Neural progenitor cell (in vitro differentiated cells): ENCODE measurements around the gene TENM3. TPM values are rescaled to one million over a fixed set of nuclear protein-coding genes. Genes with fewer than 3 reads are reported as not detected.

ENCODE experiments used
- DNase-seq: peaks from one replicate; pipeline ENCODE4 v3.0.0-alpha.2; 2016; ENCODE audit warnings: low spot score
- H2AFZ ChIP-seq: fragments of 200-600 bp; sonication (generic); replicated peaks from 2 replicates; pipeline ENCODE4 v1.6.1; 2016; ENCODE audit warnings: antibody characterized with exemption
- H3F3A ChIP-seq: fragments of 200-600 bp; sonication (generic); 2 replicates; pipeline ENCODE4 v1.6.1; 2016; ENCODE audit warnings: antibody characterized with exemption, low read depth
- H3K27ac ChIP-seq: fragments of 200-600 bp; sonication (generic); 2 replicates; pipeline ENCODE4 v1.5.1; 2016; ENCODE audit warnings: mild to moderate bottlenecking
- H3K27me3 ChIP-seq: fragments of 200-600 bp; sonication (generic); 2 replicates; pipeline ENCODE4 v1.6.1; 2016; ENCODE audit warnings: mild to moderate bottlenecking, moderate library complexity
- H3K36me3 ChIP-seq: fragments of 200-600 bp; sonication (generic); 2 replicates; pipeline ENCODE4 v1.5.1; 2016
- H3K4me1 ChIP-seq: fragments of 200-600 bp; sonication (generic); 2 replicates; pipeline ENCODE4 v1.6.1; 2016; ENCODE audit warnings: mixed run types
- H3K4me2 ChIP-seq: fragments of 200-600 bp; sonication (generic); 2 replicates; pipeline ENCODE4 v1.6.1; 2016
- H3K4me3 ChIP-seq: fragments of 200-600 bp; sonication (generic); 2 replicates; pipeline ENCODE4 v1.5.1; 2016
- H3K79me2 ChIP-seq: fragments of 200-600 bp; sonication (generic); 2 replicates; pipeline ENCODE4 v1.6.1; 2016; ENCODE audit warnings: low read depth
- H3K9ac ChIP-seq: fragments of 200-600 bp; sonication (generic); 2 replicates; pipeline ENCODE4 v1.6.1; 2016
- H3K9me3 ChIP-seq: fragments of 200-600 bp; sonication (generic); 2 replicates; pipeline ENCODE4 v1.5.1; 2016; ENCODE audit warnings: low read depth
- H4K20me1 ChIP-seq: fragments of 200-600 bp; sonication (generic); 2 replicates; pipeline ENCODE4 v1.6.1; 2016; ENCODE audit warnings: low read depth
- H3K27ac Mint-ChIP-seq: 3 replicates; pipeline ENCODE4 v1.8.0; 2021; ENCODE audit warnings: mixed read lengths
- H3K27me3 Mint-ChIP-seq: 2 replicates; pipeline ENCODE4 v1.8.0; 2022; ENCODE audit warnings: low read depth, mild to moderate bottlenecking, inconsistent platforms, moderate library complexity, mixed read lengths; ENCODE audit not compliant: insufficient read depth
- H3K36me3 Mint-ChIP-seq: 3 replicates; pipeline ENCODE4 v1.8.0; 2021; ENCODE audit warnings: mixed read lengths
- H3K4me1 Mint-ChIP-seq: 3 replicates; pipeline ENCODE4 v1.8.0; 2021; ENCODE audit warnings: mixed read lengths
- H3K4me3 Mint-ChIP-seq: 3 replicates; pipeline ENCODE4 v1.8.0; 2021; ENCODE audit warnings: mild to moderate bottlenecking, moderate library complexity, mixed read lengths
- H3K9me3 Mint-ChIP-seq: 3 replicates; pipeline ENCODE4 v1.8.0; 2020; ENCODE audit warnings: mixed read lengths
- EZH2 ChIP-seq: fragments of 200-600 bp; sonication (generic); IDR thresholded peaks from 2 replicates; pipeline ENCODE4 v1.6.1; 2017; ENCODE audit warnings: antibody characterized with exemption, mild to moderate bottlenecking, moderate library complexity
- EZH2phosphoT487 ChIP-seq: fragments of 200-600 bp; sonication (generic); IDR thresholded peaks from 2 replicates; pipeline ENCODE4 v1.6.1; 2017; ENCODE audit warnings: antibody characterized with exemption
- total RNA-seq: library from RNA; depleted of rRNA; stranded (reverse); fragments of >200 nt; gene quantifications from 2 replicates; pipeline ENCODE4 v1.2.3, GENCODE V29; 2015; ENCODE audit warnings: low replicate concordance
- TF ChIP-seq, protein P1 (sequence below): fragments of 200-600 bp; sonication (generic); IDR thresholded peaks from 2 replicates; pipeline ENCODE4 v1.5.1; 2017; ENCODE audit warnings: antibody characterized with exemption, mild to moderate bottlenecking

Gene TENM3
- total RNA-seq, 1 donor from 2014 or later = 78.7 TPM

DNA sequence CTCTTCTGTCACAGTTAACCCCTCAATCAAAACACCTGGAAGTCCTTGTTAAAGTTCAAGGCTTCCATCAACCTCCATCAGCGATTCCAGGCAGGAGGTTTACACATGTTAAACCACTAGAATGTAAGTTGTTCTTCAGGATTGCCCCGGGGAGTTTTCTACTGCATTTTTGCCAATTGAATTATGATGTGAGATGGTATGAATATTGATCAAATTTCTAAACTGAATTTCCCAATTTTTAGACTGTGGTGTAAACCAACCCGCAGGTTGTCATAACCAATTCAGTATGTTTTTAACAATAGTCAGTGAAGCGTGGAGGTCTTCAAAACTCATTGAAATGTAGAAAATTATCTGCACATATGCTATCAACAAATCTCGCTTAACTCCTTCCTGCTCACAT, 21.2 kb upstream of the TENM3 start:
- no peaks in the 10 kb centered on the region for H3K9me3 Mint-ChIP-seq
- peaks cover 46% of the 10 kb centered on the region for H3K36me3 Mint-ChIP-seq
- H4K20me1 ChIP-seq = no peaks in the 10 kb centered on the region
- no peaks in the 10 kb centered on the region for H3K9me3 ChIP-seq
- no peak for DNase-seq
- H3K27ac Mint-ChIP-seq = no peak overlapping the region
- H2AFZ ChIP-seq = no peak overlapping the region
- H3K4me2 ChIP-seq = no peak overlapping the region
- H3K27ac ChIP-seq = no peak overlapping the region
- H3K4me1 ChIP-seq = no peaks in the 10 kb centered on the region
- no peak overlapping the region for H3K9ac ChIP-seq
- H3K4me3 Mint-ChIP-seq = no peak overlapping the region
- H3K27me3 Mint-ChIP-seq = peaks cover 2% of the 10 kb centered on the region
- H3K36me3 ChIP-seq = no peaks in the 10 kb centered on the region
- peaks cover 3% of the 10 kb centered on the region for H3K79me2 ChIP-seq
- H3K4me1 Mint-ChIP-seq = no peaks in the 10 kb centered on the region
- TF ChIP-seq, protein P1, sequence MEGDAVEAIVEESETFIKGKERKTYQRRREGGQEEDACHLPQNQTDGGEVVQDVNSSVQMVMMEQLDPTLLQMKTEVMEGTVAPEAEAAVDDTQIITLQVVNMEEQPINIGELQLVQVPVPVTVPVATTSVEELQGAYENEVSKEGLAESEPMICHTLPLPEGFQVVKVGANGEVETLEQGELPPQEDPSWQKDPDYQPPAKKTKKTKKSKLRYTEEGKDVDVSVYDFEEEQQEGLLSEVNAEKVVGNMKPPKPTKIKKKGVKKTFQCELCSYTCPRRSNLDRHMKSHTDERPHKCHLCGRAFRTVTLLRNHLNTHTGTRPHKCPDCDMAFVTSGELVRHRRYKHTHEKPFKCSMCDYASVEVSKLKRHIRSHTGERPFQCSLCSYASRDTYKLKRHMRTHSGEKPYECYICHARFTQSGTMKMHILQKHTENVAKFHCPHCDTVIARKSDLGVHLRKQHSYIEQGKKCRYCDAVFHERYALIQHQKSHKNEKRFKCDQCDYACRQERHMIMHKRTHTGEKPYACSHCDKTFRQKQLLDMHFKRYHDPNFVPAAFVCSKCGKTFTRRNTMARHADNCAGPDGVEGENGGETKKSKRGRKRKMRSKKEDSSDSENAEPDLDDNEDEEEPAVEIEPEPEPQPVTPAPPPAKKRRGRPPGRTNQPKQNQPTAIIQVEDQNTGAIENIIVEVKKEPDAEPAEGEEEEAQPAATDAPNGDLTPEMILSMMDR = no peak
- no peak for TF ChIP-seq EZH2phosphoT487
- no peak for TF ChIP-seq EZH2
- H3K27me3 ChIP-seq = no peaks in the 10 kb centered on the region
- H3K4me3 ChIP-seq = no peak overlapping the region
- no peaks in the 10 kb centered on the region for H3F3A ChIP-seq

DNA sequence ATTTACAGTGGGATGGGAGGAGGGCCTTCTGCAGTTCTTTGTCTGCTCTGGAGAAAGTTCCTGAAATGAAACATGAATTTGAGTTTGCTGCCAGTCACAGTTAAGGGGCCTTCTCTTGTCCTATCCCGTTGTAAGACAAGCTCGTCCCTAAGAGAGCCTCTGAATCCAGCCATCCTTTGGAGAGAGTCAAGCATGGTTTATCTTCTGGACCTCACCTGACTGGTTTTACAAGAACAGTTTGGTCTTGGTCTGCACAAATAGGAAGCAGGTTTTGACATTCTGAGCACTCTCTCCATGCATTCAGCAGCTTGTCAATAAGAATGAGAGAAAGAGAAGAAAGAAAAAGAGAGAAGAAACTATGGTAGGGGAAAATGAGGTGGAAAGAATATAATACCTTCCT, 20.4 kb upstream of the TENM3 start:
- Histone ChIP-seq H3K4me2 (no peak overlapping the region), H3K27ac (no peak overlapping the region), H3K9ac (no peak overlapping the region), H3K79me2 (peaks cover 3% of the 10 kb centered on the region), H4K20me1 (no peaks in the 10 kb centered on the region), H3F3A (no peaks in the 10 kb centered on the region), H2AFZ (no peak overlapping the region), H3K36me3 (no peaks in the 10 kb centered on the region), H3K9me3 (no peaks in the 10 kb centered on the region), H3K4me1 (no peaks in the 10 kb centered on the region), H3K4me3 (no peak overlapping the region), H3K27me3 (no peaks in the 10 kb centered on the region)
- Mint-ChIP-seq H3K9me3 (no peaks in the 10 kb centered on the region), H3K4me1 (no peaks in the 10 kb centered on the region), H3K4me3 (no peak overlapping the region), H3K27ac (no peak overlapping the region), H3K36me3 (peaks cover 42% of the 10 kb centered on the region), H3K27me3 (peaks cover 2% of the 10 kb centered on the region)
- TF ChIP-seq EZH2phosphoT487 (no peak), EZH2 (no peak)
- TF ChIP-seq, protein P1 = no peak
- DNase-seq = no peak

DNA sequence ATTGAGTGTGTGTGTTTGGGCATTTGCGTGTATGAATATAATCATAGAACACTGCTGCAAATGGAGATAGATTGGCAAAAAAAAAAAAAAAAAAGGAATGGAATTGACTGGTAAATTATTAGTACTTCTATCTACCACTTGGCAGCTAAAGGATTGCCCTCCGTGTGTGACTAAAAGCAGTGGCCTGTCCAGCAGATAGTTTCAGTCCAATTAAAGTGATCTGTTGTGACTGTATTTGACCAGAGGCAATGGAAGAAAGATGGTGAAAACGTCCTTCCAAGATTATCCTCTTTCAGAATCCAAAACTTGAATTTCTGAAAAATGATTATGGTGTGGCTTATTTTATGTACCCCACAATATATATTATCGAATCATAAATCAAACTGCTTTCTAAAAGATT, 19.5 kb upstream of the TENM3 start:
- peaks cover 2% of the 10 kb centered on the region for H3K27me3 Mint-ChIP-seq

More for the DNA sequence above, 19.5 kb upstream of the TENM3 start:
- H3K9me3 ChIP-seq = no peaks in the 10 kb centered on the region
- H3K4me3 ChIP-seq = no peak overlapping the region
- H3K4me2 ChIP-seq = no peak overlapping the region
- H3K4me1 ChIP-seq = no peaks in the 10 kb centered on the region
- no peaks in the 10 kb centered on the region for H4K20me1 ChIP-seq
- Mint-ChIP-seq H3K4me1 (no peaks in the 10 kb centered on the region), H3K4me3 (no peak overlapping the region), H3K36me3 (peaks cover 37% of the 10 kb centered on the region), H3K27ac (no peak overlapping the region), H3K9me3 (no peaks in the 10 kb centered on the region)
- no peaks in the 10 kb centered on the region for H3K27me3 ChIP-seq
- no peak overlapping the region for H3K9ac ChIP-seq
- H3K27ac ChIP-seq = no peak overlapping the region
- H3K36me3 ChIP-seq = no peaks in the 10 kb centered on the region
- no peaks in the 10 kb centered on the region for H3F3A ChIP-seq
- H3K79me2 ChIP-seq = peaks cover 3% of the 10 kb centered on the region
- no peak overlapping the region for H2AFZ ChIP-seq
- no peak for DNase-seq
- TF ChIP-seq EZH2phosphoT487 (no peak), EZH2 (no peak)
- TF ChIP-seq, protein P1 = no peak
